Ovary (tissue), 9 donors: ENCODE measurements around the gene YWHAB. TPM values are rescaled to one million over a fixed set of nuclear protein-coding genes. Genes with fewer than 3 reads are reported as not detected.

Source experiments
- DNase-seq, 5 donors: peaks; one replicate each; pipeline ENCODE4 v3.0.0-alpha.2; 2019 to 2020
- H3K27ac ChIP-seq, 2 donors: fragments of 200-600 bp; one replicate each; pipeline versions ENCODE4 v1.5.1 to v1.8.0; 2019 to 2022
- H3K27me3 ChIP-seq: fragments of 200-600 bp; one replicate; pipeline ENCODE4 v1.8.0; 2022
- H3K36me3 ChIP-seq: fragments of 200-600 bp; sonication (generic); one replicate; pipeline ENCODE4 v1.5.1; 2019
- H3K4me1 ChIP-seq: one replicate; pipeline ENCODE4 v1.8.1; 2013; ENCODE audit warnings: mild to moderate bottlenecking, moderate library complexity; ENCODE audit not compliant: insufficient read depth
- H3K4me3 ChIP-seq: fragments of 200-600 bp; sonication (generic); one replicate; pipeline ENCODE4 v1.5.1; 2017
- H3K9me3 ChIP-seq, 2 donors: fragments of 200-600 bp in 1 of 2; sonication (generic) in 1 of 2; one replicate each; pipeline versions ENCODE4 v1.5.1 to v1.8.1; 2013 to 2019; ENCODE audit warnings: mild to moderate bottlenecking in 1 of 2, moderate library complexity in 1 of 2
- CTCF ChIP-seq, 3 donors: fragments of 450-650 bp in 2 of 3; fragments of 200-600 bp in 1 of 3; IDR thresholded peaks; one replicate each; pipeline versions ENCODE4 v1.5.1 to v1.8.0; 2016 to 2022; ENCODE audit warnings: antibody characterized with exemption in 3 of 3, mild to moderate bottlenecking in 1 of 3
- EP300 ChIP-seq: sonication (generic); formaldehyde crosslinking; IDR thresholded peaks from one replicate; pipeline ENCODE4 v1.6.1; 2017; ENCODE audit warnings: antibody characterized with exemption
- POLR2A ChIP-seq: fragments of 450-650 bp; IDR thresholded peaks from one replicate; pipeline ENCODE4 v1.6.1; 2017; ENCODE audit warnings: antibody characterized with exemption, mild to moderate bottlenecking, moderate library complexity
- WGBS, 3 donors: extraction: QIAGEN DNeasy Blood & Tissue Kit in 1 of 3; methylation state at CpG; one replicate each; pipeline versions ENCODE4 v1.1.5 to v1.1.7; 2013 to 2017; 5-methylcytosine and 5-hydroxymethylcytosine counted together
- intact Hi-C, 4 donors: fragments of 100-400 bp; cut with DNase I; formaldehyde crosslinking; loops; one replicate each; pipeline versions ENCODE4 v1.11.0 to v1.15.1; 2022 to 2023
- polyA plus RNA-seq, 2 donors: library from polyadenylated mRNA; stranded (reverse); fragments of 200-250 nt in 1 of 2; fragments of 350-450 nt in 1 of 2; fragmentation: Illumina TruSeq in 1 of 2; extraction: RNeasy Lipid Tissue Mini Kit (QIAGEN cat#74804) in 1 of 2; gene quantifications; one replicate each; pipeline ENCODE4 v1.2.3, GENCODE V29; 2013 to 2014
- total RNA-seq, 7 donors: library from RNA; depleted of rRNA in 2 of 7; stranded (reverse); fragments of >200 nt in 2 of 7; fragmentation: NEBNext Ultra II Directional in 3 of 7; extraction: Animal tissue kit (Norgen Biotek cat#: 25700) in 3 of 7; gene quantifications; one replicate each; pipeline versions ENCODE4 v1.1.0 to v1.2.4, GENCODE V29; 2016 to 2023
- donor health status: DM: no; HTN: no; CAD: no; lungs with moderate emphysema.
- donor health status: DM: no; HTN: no; CAD: no.
- donor health status: Bipolar disorder and iron deficiency.
- donor health status: DM: yes; HTN: yes; CAD: no.
- donor health status: DM: no; HTN: no; CAD: no.
- donor health status: DM: yes; HTN: yes; CAD: no.

The YWHAB gene
- total and polyA plus RNA-seq, 9 donors: 55.1 to 252 (median 117) TPM

- no peak overlapping the region for H3K27ac ChIP-seq
- 77 to 80% (median 78%) methylated on average over 2 of the region's 2 CpGs for WGBS, 3 donors
- H3K9me3 ChIP-seq: no peaks in the 10 kb centered on the region
- H3K27me3 ChIP-seq: no peaks in the 10 kb centered on the region
- no peak for DNase-seq
- H3K4me1 ChIP-seq: peaks cover 3% of the 10 kb centered on the region
- no peaks in the 10 kb centered on the region for H3K36me3 ChIP-seq
- no peak for TF ChIP-seq POLR2A
- no peak for TF ChIP-seq EP300
- TF ChIP-seq CTCF (IDR thresholded peaks at IDR 0.05): no peak
- intact Hi-C loops: no loop called here
- no peak overlapping the region for H3K4me3 ChIP-seq
These were observed 60.9 kb downstream of the YWHAB start for GRCh38 chr20:44946271-44946852.

- intact Hi-C loops: no loop called here
- H3K4me1 ChIP-seq: no peaks in the 10 kb centered on the region
- H3K4me3 ChIP-seq: no peak overlapping the region
- no peaks in the 10 kb centered on the region for H3K9me3 ChIP-seq
- H3K27ac ChIP-seq: no peak overlapping the region
- TF ChIP-seq EP300 (no peak), POLR2A (no peak), CTCF (IDR thresholded peaks at IDR 0.05) (no peak)
- no peaks in the 10 kb centered on the region for H3K36me3 ChIP-seq
- no peaks in the 10 kb centered on the region for H3K27me3 ChIP-seq
- DNase-seq: no peak
- 87 to 95% (median 87%) methylated on average over 5 of the region's 5 CpGs for WGBS, 3 donors
These were observed 62.6 kb downstream of the YWHAB start for GRCh38 chr20:44948107-44948506.

GRCh38 chr20:44948513-44948912 lies 63.0 kb downstream of the YWHAB start:
- intact Hi-C loops: no loop called here
- TF ChIP-seq POLR2A: no peak
- no peak for TF ChIP-seq CTCF (IDR thresholded peaks at IDR 0.05)
- no peak for TF ChIP-seq EP300
- H3K36me3 ChIP-seq: no peaks in the 10 kb centered on the region
- H3K4me1 ChIP-seq: no peaks in the 10 kb centered on the region
- no peak overlapping the region for H3K27ac ChIP-seq
- 78 to 85% (median 82%) methylated on average over 2 of the region's 2 CpGs for WGBS, 3 donors
- no peaks in the 10 kb centered on the region for H3K9me3 ChIP-seq
- H3K27me3 ChIP-seq: no peaks in the 10 kb centered on the region
- H3K4me3 ChIP-seq: no peak overlapping the region
- no peak for DNase-seq

- Histone ChIP-seq H3K36me3 (no peaks in the 10 kb centered on the region), H3K4me3 (no peak overlapping the region), H3K27ac (no peak overlapping the region), H3K27me3 (no peaks in the 10 kb centered on the region), H3K4me1 (no peaks in the 10 kb centered on the region), H3K9me3 (no peaks in the 10 kb centered on the region)
- TF ChIP-seq CTCF (IDR thresholded peaks at IDR 0.05): no peak
- no peak for TF ChIP-seq POLR2A
- TF ChIP-seq EP300: no peak
- no peak for DNase-seq
- WGBS, 3 donors: 92 to 97% (median 94%) methylated on average over 1 of the region's 1 CpG
- intact Hi-C loops: loop anchor here in 1 of 4 donors (10.0 kb wide), 1 partner anchor 66 kb away; the partner anchor contains the start of gene YWHAB
These were observed 64.9 kb downstream of the YWHAB start for GRCh38 chr20:44950368-44950767.
